ENCODE results near the gene CRX. TPM values are rescaled to one million over a fixed set of nuclear protein-coding genes. Genes with fewer than 3 reads are reported as not detected.

Gene CRX
- total and polyA plus RNA-seq, 4 donors: 0.04 TPM; not detected in 3

GRCh38 chr19:47860602-47861297 lies 39.0 kb downstream of the CRX start (continued):
- TF ChIP-seq HNF4A (conservative IDR thresholded peaks at IDR 0.05) (no peak), RXRA (IDR thresholded peaks at IDR 0.05) (no peak), FOXA1 (IDR thresholded peaks at IDR 0.05) (no peak), FOXA2 (IDR thresholded peaks at IDR 0.05) (no peak), CTCF (IDR thresholded peaks at IDR 0.05; ENCODE audit: low read depth, low read length, missing input control) (no peak), TAF1 (conservative IDR thresholded peaks at IDR 0.05) (no peak)

DNA sequence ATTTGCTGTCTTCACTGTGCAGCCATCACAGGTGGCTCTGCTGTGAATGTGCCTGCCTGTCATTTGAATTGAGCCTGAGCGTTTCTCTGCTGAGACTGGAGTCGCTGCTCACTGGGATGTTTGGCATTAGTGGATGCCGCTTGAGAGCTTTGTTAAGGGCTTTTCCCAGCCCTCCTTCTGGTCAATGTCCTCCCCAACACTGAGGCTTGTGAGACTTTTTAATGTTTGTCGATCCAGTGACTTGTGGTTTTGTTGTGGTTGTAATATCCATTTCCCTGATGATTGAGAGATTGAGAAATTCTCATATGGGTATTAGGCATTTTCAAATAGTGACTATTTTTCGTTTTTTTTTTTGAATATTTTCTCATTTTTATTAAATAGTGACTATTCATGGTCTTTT lies 39.9 kb downstream of the CRX start:
- WGBS: 94% methylated on average over 5 of the region's 5 CpGs
- no peak overlapping the region for H3K9ac ChIP-seq (ENCODE audit: low read depth in 1 of 2, low read length in 2 of 2)
- DNase-seq (ENCODE audit: low spot score): no peak
- H3K36me3 ChIP-seq (ENCODE audit: control insufficient read depth in 4 of 4, insufficient read depth in 3 of 4, low read depth in 1 of 4, low read length in 3 of 4): peaks cover 0 to 8% (median 0%) of the 10 kb centered on the region in 4 donors
- TF ChIP-seq RAD21 (IDR thresholded peaks at IDR 0.05) (no peak), MAX (IDR thresholded peaks at IDR 0.05) (no peak), EGR1 (IDR thresholded peaks at IDR 0.05; ENCODE audit: low read depth in 2 of 2) (no peak), ATF3 (IDR thresholded peaks at IDR 0.05) (no peak), FOXA1 (IDR thresholded peaks at IDR 0.05) (no peak), NR2F2 (IDR thresholded peaks at IDR 0.05) (no peak), TAF1 (conservative IDR thresholded peaks at IDR 0.05) (no peak), HNF4A (conservative IDR thresholded peaks at IDR 0.05) (no peak), JUND (IDR thresholded peaks at IDR 0.05) (no peak), CTCF (IDR thresholded peaks at IDR 0.05; ENCODE audit: low read depth, low read length, missing input control) (no peak), FOXA2 (IDR thresholded peaks at IDR 0.05) (no peak), ZBTB33 (IDR thresholded peaks at IDR 0.05) (no peak), RXRA (IDR thresholded peaks at IDR 0.05) (no peak), GABPA (IDR thresholded peaks at IDR 0.05 in 1 of 2, conservative IDR thresholded peaks at IDR 0.05 in 1 of 2) (no peak), YY1 (IDR thresholded peaks at IDR 0.05) (no peak), SP1 (IDR thresholded peaks at IDR 0.05) (no peak), HNF4G (IDR thresholded peaks at IDR 0.05) (no peak)
- TF ChIP-seq, protein P1, sequence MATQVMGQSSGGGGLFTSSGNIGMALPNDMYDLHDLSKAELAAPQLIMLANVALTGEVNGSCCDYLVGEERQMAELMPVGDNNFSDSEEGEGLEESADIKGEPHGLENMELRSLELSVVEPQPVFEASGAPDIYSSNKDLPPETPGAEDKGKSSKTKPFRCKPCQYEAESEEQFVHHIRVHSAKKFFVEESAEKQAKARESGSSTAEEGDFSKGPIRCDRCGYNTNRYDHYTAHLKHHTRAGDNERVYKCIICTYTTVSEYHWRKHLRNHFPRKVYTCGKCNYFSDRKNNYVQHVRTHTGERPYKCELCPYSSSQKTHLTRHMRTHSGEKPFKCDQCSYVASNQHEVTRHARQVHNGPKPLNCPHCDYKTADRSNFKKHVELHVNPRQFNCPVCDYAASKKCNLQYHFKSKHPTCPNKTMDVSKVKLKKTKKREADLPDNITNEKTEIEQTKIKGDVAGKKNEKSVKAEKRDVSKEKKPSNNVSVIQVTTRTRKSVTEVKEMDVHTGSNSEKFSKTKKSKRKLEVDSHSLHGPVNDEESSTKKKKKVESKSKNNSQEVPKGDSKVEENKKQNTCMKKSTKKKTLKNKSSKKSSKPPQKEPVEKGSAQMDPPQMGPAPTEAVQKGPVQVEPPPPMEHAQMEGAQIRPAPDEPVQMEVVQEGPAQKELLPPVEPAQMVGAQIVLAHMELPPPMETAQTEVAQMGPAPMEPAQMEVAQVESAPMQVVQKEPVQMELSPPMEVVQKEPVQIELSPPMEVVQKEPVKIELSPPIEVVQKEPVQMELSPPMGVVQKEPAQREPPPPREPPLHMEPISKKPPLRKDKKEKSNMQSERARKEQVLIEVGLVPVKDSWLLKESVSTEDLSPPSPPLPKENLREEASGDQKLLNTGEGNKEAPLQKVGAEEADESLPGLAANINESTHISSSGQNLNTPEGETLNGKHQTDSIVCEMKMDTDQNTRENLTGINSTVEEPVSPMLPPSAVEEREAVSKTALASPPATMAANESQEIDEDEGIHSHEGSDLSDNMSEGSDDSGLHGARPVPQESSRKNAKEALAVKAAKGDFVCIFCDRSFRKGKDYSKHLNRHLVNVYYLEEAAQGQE (IDR thresholded peaks at IDR 0.05): no peak
- H3K9me3 ChIP-seq (ENCODE audit: control insufficient read depth in 4 of 4, low read length in 3 of 4): no peaks in the 10 kb centered on the region
- no peak overlapping the region for H3K27ac ChIP-seq (ENCODE audit: low read depth in 1 of 2, low read length in 2 of 2)
- peaks cover 0 to 4% (median 0%) of the 10 kb centered on the region in 4 donors for H3K4me1 ChIP-seq (ENCODE audit: control insufficient read depth in 4 of 4, insufficient read depth in 4 of 4, low read length in 3 of 4)
- H3K4me3 ChIP-seq (ENCODE audit: low read depth in 1 of 3, low read length in 3 of 3): no peak overlapping the region
- no peaks in the 10 kb centered on the region for H3K27me3 ChIP-seq (ENCODE audit: control insufficient read depth in 4 of 4, insufficient read depth in 4 of 4, low read length in 3 of 4)
